Calu3 (cell line): Measurements from ENCODE around the gene CEP43. TPM values are rescaled to one million over a fixed set of nuclear protein-coding genes. Genes with fewer than 3 reads are reported as not detected.
A peak's percentile ranks its signal among the peaks of the same experiment; 100 is the strongest.
"Not testable (repeated sequence)": the region's sequence is repeated elsewhere in the genome, so short reads cannot be mapped to it uniquely, and the experiment has no call there.

ENCODE experiments used
- BruUV-seq: library from RNA; stranded (reverse); fragments of 400-500 nt; replicated peaks from 2 replicates; lab custom pipeline; 2021; lab: Mats Ljungman, UMichigan
- CTCF ChIA-PET: fragments of 300-600 bp; sonication (Branson Sonifier 250); formaldehyde crosslinking; loops from one replicate; lab custom pipeline; 2022; ENCODE audit warnings: antibody characterized with exemption; lab: Charles Lee
- DNase-seq: peaks from one replicate; pipeline ENCODE4 v3.0.0; 2022
- H3K27ac Mint-ChIP-seq: one replicate; pipeline ENCODE4 v1.8.0; 2022; ENCODE audit warnings: mixed read lengths; ENCODE audit not compliant: unreplicated experiment
- H3K27me3 Mint-ChIP-seq: one replicate; pipeline ENCODE4 v1.8.0; 2022; ENCODE audit warnings: mixed read lengths; ENCODE audit not compliant: unreplicated experiment
- H3K36me3 Mint-ChIP-seq: one replicate; pipeline ENCODE4 v1.8.0; 2022; ENCODE audit warnings: mild to moderate bottlenecking, moderate library complexity, mixed read lengths; ENCODE audit not compliant: insufficient read depth, unreplicated experiment
- H3K4me1 Mint-ChIP-seq: one replicate; pipeline ENCODE4 v1.8.0; 2022; ENCODE audit warnings: mild to moderate bottlenecking, low read depth, mixed read lengths; ENCODE audit not compliant: unreplicated experiment
- H3K4me3 Mint-ChIP-seq: one replicate; pipeline ENCODE4 v1.8.0; 2022; ENCODE audit warnings: mild to moderate bottlenecking, low read depth, moderate library complexity, mixed read lengths; ENCODE audit not compliant: unreplicated experiment
- H3K9me3 Mint-ChIP-seq: one replicate; pipeline ENCODE4 v1.8.0; 2022; ENCODE audit warnings: low read depth, mixed read lengths; ENCODE audit not compliant: unreplicated experiment
- CTCF ChIP-seq: fragments of 200-600 bp; IDR thresholded peaks from one replicate; pipeline ENCODE4 v1.8.0; 2022; ENCODE audit warnings: antibody characterized with exemption; ENCODE audit not compliant: unreplicated experiment
- intact Hi-C: fragments of 100-400 bp; cut with micrococcal nuclease; formaldehyde crosslinking; loops from one replicate; pipeline ENCODE4 v1.10.0; 2022; ENCODE audit not compliant: unreplicated experiment
- total RNA-seq: library from RNA; stranded (reverse); gene quantifications from 2 replicates; pipeline ENCODE4 v1.2.3, GENCODE V29; 2022

The CEP43 gene
- total RNA-seq, 1 experiment from 2014 or later = 34.9 TPM

GRCh38 chr6:166950892-166951669, 48.1 kb upstream of the CEP43 start:
- not testable (repeated sequence) for BruUV-seq, H3K27me3 Mint-ChIP-seq, H3K9me3 Mint-ChIP-seq
- H3K36me3 Mint-ChIP-seq = peaks cover 41% of the 10 kb centered on the region
- TF ChIP-seq CTCF = peak; percentile 59
- H3K27ac Mint-ChIP-seq = peak overlapping the region; percentile 69
- intact Hi-C loops = loop anchor here (1.0 to 5.0 kb wide), 2 partner anchors 74 to 165 kb away; no protein-coding TSS in a partner anchor
- peak overlapping the region; percentile 37 for H3K4me3 Mint-ChIP-seq
- CTCF ChIA-PET = interaction anchor here (0.9 to 2.4 kb wide), 7 partner anchors 10 to 176 kb away, joined by 3 to 14 read pairs (median 5); no protein-coding TSS in a partner anchor
- peak; percentile 83 for DNase-seq
- H3K4me1 Mint-ChIP-seq = peaks cover 26% of the 10 kb centered on the region

GRCh38 chr6:166951670-166952060, 47.5 kb upstream of the CEP43 start:
- no TSS peak for BruUV-seq
- Mint-ChIP-seq H3K4me3 (no peak overlapping the region), H3K36me3 (peaks cover 41% of the 10 kb centered on the region), H3K9me3 (no peaks in the 10 kb centered on the region), H3K27me3 (no peaks in the 10 kb centered on the region), H3K27ac (no peak overlapping the region), H3K4me1 (peaks cover 26% of the 10 kb centered on the region)
- DNase-seq = no peak
- no peak for TF ChIP-seq CTCF
- CTCF ChIA-PET = interaction anchor here (0.9 to 2.4 kb wide), 7 partner anchors 11 to 177 kb away, joined by 3 to 14 read pairs (median 5); no protein-coding TSS in a partner anchor
- intact Hi-C loops = loop anchor here (1.0 to 5.0 kb wide), 2 partner anchors 74 to 165 kb away; no protein-coding TSS in a partner anchor

- BruUV-seq = no TSS peak
- no peak for TF ChIP-seq CTCF
- Mint-ChIP-seq H3K4me1 (peaks cover 28% of the 10 kb centered on the region), H3K9me3 (no peaks in the 10 kb centered on the region), H3K4me3 (no peak overlapping the region), H3K27ac (no peak overlapping the region), H3K27me3 (no peaks in the 10 kb centered on the region), H3K36me3 (peaks cover 42% of the 10 kb centered on the region)
- CTCF ChIA-PET = interaction anchor here (1.4 to 2.4 kb wide), 4 partner anchors 37 to 177 kb away, joined by 5 to 14 read pairs (median 10); no protein-coding TSS in a partner anchor
- DNase-seq = no peak
- intact Hi-C loops = loop anchor here (5.0 kb wide), 1 partner anchor 75 kb away; no protein-coding TSS in a partner anchor
Measured at GRCh38 chr6:166952121-166952520, 47.1 kb upstream of the CEP43 start.

GRCh38 chr6:166952567-166953486, 46.4 kb upstream of the CEP43 start:
- TF ChIP-seq CTCF = no peak
- Mint-ChIP-seq H3K4me3 (no peak overlapping the region), H3K9me3 (no peaks in the 10 kb centered on the region), H3K27ac (no peak overlapping the region), H3K36me3 (peaks cover 49% of the 10 kb centered on the region), H3K4me1 (peaks cover 35% of the 10 kb centered on the region), H3K27me3 (no peaks in the 10 kb centered on the region)
- BruUV-seq = no TSS peak
- CTCF ChIA-PET = interaction anchor here (1.7 to 2.0 kb wide), 2 partner anchors 36 to 178 kb away, joined by 9 to 12 read pairs; no protein-coding TSS in a partner anchor
- intact Hi-C loops = loop anchor here (5.0 kb wide), 1 partner anchor 76 kb away; no protein-coding TSS in a partner anchor
- DNase-seq = no peak
